NCI-H2029 treated with DMSO at 0.1 percent for 48 hours (cell line): Measurements from ENCODE around the gene LARP1.
"Not testable (repeated sequence)": the region's sequence is repeated elsewhere in the genome, so short reads cannot be mapped to it uniquely, and the experiment has no call there.

Source experiments
- DNase-seq: peaks from one replicate; lab custom pipeline; 2025; lab: John Stamatoyannopoulos, UW

LARP1 gene

DNA sequence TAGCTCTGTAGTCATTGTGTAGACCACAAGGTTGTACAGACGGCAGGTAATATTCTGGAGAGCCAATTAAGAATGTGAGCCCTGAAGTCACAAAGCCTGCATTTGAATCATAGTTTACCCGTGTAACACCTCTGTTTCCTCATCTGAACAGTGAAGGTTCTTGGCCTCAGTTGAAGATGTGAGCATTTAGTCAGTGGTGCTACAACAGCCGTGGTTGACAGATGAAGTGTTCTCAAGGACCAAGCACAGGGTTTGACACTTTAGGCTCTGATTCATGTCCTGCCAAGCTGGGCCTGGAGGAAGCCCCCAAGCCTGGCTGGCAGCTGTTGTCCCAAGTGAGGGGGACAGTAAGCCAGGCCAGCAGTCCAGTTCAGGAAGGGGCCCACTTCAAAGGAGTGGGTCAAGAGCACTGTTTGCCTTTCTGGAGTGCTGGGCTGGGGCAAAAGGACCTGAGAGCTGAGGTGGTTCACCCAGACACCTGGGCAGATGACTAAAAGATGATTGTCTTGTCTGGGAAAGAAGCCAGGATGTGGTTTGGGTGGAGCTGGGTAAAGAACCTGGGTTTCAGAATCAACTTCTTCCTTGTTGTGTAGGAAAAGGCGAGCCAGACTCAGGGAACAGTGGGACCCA, 74.5 kb downstream of the LARP1 start:
- DNase-seq = peak; percentile 95

DNA sequence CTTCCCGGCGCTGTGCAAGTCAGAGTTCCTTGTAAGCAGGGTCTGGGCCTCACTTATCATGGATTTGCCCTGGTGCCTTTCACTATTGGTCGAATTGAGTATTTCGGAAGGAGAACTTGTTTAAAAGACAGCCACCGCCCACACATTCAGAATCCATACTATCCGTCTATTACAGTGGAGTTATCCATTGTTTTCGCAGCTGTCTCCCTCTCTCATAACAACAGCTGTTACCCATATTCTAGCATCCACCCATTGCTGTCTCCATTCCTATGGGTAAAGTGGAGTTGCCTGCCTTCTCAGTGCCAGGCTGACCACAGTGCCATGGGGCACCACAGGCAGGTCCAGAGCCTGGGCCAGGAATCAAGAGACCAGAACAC, 75.0 kb downstream of the LARP1 start:
- DNase-seq = no peak

DNA sequence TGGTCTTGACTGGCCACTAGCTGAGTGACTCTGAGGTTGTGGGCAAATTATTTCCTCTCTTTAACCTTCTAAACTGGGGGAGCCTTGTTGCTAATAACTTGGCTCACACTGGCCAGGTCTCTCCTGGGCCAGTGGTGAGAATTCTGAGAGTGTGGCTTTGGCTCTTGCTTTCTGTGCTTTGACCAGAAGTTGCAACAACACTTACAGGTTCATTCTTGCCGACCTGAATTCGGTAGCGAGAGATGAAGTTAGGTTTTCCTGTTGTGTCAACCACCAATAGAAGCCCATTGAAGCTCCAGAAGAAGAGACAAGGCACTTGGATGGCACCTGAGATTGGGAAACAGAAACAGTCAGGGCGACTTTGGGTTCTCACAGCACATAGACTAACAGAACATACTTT, 75.4 kb downstream of the LARP1 start:
- DNase-seq = no peak

DNA sequence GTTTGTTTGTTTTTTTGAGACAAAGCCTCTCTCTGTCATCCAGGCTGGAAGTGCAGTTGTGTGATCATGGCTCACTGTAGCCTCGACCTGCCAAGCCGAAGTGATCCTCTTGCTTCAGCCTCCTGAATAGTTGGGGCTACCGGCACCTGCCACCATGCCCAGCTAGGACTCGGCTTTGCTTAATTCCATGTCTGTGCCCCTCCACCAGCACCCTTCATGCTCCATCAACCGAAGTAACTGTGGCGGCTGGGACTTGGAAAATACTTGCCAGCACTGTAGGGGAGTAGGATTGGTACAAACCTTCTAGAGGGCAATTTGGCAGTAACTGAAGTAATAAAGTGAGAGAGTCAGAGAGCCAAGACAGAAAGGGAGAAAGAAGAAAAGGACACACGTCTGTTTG, 76.3 kb downstream of the LARP1 start:
- DNase-seq = no peak

DNA sequence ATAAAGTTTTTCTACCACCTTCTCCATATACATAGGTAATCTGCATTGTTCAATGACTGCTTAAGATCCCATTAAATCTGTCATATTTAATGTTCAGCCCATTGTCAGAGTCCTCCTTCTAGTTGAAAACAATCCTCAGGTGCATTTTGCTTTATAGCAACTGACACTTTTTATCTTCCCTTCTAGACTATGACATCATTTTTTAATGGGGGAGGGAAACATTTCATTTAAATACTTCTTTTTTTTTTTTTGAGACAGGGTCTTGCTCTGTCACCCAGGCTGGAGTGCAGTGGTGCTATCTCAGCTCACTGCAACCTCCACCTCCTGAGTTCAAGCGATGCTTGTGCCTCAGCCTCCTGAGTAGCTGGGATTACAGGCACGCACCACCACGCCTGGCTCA, 77.6 kb downstream of the LARP1 start:
- not testable (repeated sequence) for DNase-seq

DNA sequence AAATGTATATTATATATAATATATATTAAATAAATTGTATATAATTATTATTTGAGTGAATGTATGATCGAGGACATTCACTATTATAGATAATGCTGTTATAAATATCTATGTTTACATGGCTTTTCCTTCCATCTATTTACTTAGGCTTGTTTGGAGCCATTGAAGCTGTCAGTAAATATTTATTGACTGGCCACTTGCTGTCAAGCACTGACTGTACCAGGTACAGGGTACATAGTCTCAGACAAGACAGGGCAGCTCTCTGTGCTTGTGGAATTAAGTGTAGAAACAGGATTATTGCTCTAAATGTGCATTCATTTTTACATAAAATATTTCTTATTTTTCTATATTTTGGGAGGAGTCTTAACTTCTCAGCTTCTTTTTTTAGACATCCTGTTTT, 78.9 kb downstream of the LARP1 start:
- DNase-seq = peak; percentile 52

DNA sequence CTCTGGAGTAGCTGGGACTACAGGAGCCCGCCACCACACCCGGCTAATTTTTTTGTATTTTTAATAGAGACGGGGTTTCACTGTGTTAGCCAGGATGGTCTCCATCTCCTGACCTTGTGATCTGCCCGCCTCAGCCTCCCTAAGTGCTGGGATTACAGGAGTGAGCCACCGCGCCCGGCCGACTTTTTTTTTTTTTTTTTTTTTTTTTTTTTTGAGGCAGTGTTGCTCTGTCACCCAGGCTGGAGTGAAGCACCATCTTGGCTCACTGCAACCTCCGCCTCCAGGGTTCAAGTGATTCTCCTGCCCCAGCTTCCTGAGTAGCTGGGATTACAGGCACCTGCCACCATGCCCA, 80.5 kb downstream of the LARP1 start:
- not testable (repeated sequence) for DNase-seq

DNA sequence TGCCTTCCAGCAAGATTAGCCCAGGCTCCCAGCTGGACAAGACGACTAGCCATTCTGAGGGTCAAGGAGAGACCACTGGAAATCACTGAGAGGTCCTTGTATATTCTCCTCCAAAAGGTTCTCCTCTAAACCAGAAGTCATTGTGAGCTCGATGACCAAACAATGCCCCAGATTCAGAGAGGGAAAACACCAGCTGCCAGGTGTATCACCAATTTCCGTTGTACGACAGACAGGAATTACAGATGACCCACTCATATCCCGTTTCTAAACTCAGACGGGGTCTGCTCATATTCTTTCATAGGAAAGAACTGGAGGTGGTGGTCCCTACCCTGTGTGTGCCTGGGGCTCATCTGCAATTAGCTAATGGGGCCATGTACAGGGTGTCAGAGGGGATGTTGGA, 81.0 kb downstream of the LARP1 start:
- no peak for DNase-seq

DNA sequence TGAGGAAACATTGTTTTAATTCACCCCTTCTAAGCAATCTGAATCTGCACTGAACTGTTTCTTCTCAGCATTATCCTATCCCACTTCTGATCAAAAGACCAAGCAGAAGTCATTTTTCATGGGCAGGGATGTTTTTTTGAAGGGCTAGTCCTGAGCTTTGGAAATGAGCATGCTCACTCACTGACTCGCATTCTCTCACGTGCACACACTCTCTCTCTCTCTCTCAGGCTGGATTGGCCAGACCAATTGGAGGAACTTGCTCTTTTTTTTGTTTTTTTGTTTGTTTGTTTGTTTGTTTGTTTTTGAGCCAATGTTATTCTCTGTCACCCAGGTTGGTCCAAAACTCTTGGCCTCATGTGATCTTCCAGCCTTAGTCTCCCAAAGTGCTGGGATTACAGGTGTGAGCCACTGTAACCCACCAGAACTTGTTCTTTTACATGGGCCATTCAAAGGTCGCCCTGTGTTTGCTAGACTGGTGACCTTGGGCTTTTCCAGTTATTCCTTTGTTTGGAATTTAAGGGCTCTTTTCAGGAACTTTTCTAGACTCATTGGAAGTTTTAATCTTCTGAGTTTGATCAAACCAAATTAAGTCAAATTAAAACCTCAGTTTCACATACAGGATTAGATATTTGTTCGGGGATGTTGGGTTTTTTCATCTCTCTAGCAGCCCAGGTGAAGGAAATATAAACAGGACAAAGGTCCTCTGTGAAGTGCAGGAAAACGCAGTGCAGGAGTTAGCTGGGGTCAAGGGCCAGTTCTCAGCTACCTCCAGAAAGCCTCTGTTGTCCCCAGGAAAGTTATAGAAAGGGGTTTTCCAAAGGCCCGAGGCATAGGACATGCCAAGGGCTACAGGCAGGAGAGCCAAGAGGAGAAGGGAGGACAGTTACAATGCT, 82.1 kb downstream of the LARP1 start:
- DNase-seq = no peak

DNA sequence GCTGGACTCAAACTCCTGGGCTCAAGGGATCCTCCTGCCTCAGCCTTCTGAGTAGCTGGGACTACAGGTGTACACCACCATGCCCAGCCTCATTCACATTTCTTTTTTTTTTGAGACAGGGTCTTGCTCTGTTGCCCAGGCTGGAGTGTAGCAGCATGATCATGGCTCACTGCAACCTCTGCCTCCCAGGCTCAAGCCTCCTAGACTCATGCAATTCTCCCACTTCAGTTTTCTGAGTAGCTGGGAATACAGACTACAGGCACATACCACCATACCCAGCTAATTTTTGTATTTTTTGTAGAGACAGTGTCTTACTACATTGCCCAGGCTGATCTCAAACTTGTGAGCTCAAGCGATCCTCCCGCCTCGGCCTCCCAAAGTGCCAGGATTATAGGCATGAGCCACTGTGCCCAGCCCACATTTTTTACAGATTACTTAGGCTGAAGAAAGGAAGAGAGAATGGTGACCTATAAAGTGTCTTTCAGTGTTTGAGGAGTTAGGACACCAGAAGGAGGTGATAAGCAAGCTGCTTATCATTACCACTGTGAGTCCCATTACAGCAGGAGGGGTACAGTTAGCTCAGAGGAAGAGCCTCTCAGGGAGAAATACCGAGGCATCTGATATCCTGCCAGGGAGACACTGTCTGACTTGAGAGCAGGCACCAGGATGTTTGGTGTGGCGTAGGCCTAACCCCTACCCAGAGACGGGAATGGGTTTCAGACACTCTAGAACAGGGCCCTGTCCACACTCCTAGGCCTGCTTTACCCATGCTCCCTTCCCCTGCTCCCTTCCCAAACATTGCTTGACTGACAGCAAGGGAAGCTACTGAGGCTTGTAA, 85.5 kb downstream of the LARP1 start:
- DNase-seq = no peak

DNA sequence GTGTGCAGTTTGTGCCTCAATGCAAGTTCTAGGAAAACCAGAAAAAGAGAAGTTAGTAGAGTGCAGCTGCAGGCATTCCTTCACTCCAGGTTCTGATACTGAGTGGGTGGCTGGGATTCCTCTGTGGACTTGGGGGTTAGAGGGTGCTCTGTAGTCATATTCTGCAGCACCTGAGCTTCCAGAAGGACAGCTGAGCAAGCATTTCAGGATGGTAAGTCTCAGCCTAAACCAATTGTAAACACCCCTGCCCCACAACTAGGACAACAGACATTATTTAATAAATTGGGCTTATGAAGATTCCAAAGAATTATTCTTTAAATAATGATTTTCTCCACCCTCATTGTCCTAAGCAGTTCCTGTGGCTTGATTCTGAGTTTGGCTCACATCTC, 86.1 kb downstream of the LARP1 start:
- no peak for DNase-seq

DNA sequence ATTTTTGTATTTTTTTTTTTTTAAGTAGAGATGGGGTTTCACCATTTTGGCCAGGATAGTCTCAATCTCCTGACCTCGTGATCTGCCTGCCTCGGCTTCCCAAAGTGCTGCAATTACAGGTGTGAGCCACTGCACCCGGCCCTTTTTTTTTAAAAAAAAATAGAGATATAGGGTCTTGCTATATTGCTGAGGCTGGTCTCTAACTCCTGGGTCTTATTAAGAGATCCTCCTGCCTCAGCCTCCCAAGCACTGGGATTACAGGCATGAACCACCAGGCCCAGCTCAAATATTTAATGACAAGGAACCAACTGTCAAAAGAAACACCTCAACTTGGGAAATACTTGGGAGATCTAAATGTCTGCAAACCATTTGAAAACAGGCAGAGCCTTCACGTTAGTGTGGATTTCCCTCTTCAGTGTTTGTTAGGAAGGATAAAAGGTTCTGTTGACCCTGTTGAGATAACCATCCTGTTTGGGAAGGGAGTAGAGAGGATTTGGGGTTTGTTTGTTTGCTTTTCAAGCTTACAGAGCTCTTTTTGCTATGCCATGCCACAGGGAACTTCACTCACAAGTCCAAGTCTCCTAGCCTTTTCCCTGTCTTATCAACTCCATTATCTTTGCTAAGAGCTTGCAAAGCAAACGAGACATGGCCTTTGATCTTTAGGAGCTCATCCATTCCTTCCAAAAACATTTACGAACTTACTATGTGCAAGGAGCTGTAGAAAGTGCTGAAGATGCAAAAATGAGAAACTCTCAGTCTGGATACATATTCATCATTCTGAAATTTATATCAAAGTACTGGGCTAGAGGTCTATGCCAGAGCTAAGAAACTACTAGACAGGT, 87.7 kb downstream of the LARP1 start:
- no peak for DNase-seq

DNA sequence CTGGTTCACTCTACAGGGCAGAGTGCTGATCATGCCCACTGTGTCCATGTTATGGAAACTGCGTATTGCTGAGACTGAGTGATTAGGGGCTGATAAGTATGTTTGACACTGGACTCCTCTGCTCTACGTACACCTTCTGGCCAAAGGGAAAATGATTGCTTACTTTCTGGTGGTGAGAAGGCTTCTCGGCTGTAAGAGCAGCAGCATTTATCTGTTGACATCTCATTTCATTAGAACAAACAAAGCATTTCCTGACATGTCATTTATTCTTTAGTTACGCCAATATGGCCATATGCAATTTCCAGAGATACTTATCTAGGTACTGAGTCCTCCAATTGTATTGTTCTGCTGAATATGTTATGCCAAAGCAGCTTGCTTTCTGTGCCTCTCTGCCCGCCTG, 89.6 kb downstream of the LARP1 start:
- no peak for DNase-seq

DNA sequence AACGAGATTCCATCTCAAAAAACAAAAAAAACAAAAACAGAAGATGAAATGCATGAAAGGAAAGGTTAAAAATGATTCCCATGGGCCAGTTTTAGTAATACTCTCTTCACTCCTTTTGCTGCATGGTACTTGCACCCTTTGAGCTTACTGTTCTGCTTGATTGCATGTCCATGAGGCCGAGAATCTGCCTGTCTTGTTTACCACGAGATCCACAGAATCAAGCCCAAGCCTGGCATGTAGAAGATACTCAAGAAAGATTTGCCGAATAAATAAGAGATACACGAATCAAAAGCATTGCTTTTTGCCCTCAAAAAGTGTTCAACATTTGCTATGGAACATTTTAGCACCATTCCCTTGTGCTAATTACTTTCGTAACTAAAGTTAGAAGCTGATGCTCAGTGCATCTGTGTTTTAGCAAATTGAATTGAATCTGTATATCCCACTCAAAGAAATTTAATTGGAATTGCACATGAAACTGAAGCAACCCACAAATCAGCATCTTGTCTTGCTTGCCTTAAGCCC, 94.1 kb downstream of the LARP1 start:
- no peak for DNase-seq

DNA sequence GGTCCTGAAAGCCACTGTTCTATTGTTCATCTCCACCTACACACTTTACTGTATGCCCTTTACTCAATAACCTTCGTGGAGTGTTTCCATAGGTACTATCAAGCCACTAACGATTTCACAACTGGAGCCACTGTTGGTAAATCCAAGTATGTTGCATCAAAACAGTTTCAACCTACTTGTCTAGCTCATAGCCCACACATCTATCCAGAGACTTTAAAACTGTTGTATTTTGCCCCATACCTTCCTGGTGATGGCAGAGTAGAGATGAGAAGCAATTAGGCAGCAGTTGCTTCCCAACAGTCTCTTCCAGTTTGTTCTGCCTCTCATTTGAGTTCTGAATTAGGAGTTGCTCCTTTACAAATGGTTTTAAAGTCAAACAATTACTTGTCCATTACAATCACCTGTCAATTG, 94.6 kb downstream of the LARP1 start:
- no peak for DNase-seq

DNA sequence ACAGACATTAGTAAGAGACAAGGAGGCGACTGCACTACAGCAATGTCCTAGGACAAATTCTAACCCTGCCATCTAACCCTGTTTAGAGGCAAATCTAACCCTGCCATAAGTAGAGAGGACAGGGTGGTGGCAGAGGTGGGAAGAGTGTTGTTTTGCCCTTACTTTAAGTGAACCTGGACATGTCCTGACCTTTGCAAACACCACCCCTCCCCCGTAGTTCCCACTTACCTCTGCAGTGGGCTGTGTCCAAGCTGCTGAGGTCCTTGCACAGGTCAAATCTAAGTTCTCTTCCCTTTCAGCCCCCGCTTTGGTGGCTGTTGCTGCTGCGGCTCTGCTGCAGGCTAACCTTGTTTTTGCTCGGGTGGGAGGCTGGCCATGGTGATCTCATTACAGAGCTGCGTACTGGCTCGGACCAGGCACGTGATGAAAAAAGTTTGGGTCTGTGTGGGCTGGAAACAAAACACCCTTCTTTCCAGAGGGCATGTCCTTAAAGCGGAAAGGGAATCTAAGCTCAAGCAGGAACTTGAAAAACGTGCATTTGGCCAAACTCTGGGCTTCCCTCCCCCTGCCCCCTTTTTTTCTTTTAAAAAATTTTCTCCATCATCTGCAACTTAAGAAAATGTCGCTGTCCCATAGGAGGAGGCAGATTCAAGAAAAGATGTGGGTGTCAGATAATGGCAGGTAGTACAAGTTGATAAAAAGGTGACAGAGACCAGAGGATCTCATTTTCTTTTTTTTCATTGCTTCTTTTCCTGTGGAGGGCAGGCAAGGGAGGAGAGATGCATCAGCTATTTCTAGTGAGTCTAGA, 95.3 kb downstream of the LARP1 start, which contains the start of gene FAXDC2:
Gene FAXDC2, minus strand, starts transcription at position 349 of the 808 bp plus-strand sequence. CDS start 12,425 bp downstream, outside the sequence.
- DNase-seq = no peak

DNA sequence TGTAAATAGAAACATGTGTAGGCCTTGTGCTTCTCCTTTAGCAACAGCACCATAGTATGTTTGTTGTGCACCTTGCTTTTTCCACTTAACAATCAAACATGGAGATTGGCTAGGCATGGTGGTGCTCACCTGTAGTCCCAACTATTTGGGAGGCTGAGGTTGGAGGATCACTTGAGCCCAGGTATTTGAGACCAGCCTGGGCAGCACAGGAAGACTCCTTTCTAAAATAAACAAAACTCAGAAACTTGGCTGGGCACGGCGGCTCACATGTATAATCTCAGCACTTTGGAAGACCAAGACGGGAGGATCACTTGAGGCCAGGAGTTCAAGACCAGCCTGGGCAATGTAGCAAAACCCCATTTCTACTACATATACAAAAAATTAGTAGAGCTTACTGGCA, 96.2 kb downstream of the LARP1 start:
- no peak for DNase-seq

DNA sequence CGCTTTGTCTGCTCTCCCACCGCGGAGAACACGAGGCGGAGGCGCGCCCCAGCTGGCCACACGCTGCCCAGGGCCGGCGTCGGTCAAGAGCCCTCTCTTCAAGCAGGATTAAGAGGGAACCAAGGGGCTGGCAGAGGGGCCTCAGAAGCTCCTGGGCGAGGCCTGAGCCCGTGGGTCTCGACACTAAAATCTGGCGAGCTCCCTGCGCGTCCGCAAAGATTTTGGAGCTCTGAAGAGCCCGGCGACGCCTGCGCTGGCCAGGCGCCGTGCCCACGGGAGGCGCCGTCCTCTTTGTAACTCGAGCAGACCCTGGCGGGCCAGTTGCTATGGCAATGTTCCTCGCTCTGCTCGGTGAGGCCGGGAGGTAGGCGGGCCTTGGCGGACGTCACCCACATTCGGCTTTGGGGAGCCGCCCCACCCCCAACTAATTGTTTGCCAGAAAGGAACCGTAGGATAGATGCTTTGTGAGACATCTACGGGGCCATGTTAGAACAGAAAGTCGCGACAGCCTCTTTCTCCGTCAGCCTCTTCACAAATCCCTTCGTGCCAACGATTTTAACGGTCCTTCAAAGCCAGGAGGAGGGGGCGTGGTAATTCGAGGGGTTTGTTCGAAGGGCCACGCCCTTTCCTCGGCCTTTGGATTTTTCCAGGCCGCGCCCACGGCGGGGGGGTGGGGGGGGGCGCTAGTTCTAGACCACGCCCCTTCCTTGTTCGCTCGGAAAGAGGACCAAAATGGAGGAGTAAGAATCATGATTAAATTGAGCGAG, 102.5 kb downstream of the LARP1 start:
- peak; percentile 96 for DNase-seq

DNA sequence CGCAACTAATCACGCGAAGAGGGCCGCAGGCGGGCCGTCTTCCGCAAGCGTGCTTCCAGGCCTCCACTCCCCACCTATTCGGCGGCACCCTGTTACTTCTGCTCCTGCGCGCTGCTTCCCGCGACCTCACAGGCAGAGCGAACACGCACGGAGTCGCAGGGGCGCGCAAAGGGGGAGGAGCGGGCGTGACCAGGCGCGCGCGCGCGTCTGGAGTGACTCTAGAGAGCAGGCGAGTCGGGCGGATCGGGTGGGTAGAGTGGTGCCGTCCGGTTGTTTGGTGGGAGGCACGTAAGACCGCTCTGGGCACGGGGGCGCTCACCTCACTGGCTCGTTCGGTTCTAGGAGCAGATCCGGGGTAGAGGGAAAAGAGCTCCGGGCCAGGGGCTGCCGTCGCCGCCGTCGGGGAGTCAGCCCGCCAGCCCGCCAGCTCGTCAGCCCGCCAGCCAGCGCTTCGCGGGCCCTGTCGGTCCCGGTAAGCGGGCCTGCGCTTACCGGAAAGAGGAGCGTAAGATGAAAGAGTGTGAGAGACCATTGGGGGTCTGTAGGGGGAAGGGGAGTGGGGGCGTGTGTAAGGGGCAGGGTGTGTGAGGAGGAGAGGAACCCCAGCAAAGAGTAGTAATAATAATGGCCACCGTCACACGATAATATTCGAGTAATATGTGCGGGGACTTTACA, 103.3 kb downstream of the LARP1 start, which contains the start of gene CNOT8:
Gene CNOT8, plus strand, starts transcription at position 331 of the 675 bp plus-strand sequence. CDS start 4,652 bp downstream, outside the sequence.
- peak; percentile 92 for DNase-seq
